Endodermal cell (in vitro differentiated cells): Measurements from ENCODE around the gene PITX2. TPM values are rescaled to one million over a fixed set of nuclear protein-coding genes. Genes with fewer than 3 reads are reported as not detected.

ENCODE experiments used
- DNase-seq: peaks from one replicate; pipeline ENCODE4 v3.0.0-alpha.2; 2017
- H3K27ac ChIP-seq: 2 replicates; pipeline ENCODE4 v1.5.1; 2013; ENCODE audit warnings: mild to moderate bottlenecking, low read depth, low read length, moderate library complexity
- H3K27me3 ChIP-seq: 2 replicates; pipeline ENCODE4 v1.6.1; 2013; ENCODE audit warnings: mild to moderate bottlenecking, low read length, moderate library complexity; ENCODE audit not compliant: insufficient read depth, control insufficient read depth, poor library complexity, severe bottlenecking
- H3K36me3 ChIP-seq: 2 replicates; pipeline ENCODE4 v1.7.0; 2013; ENCODE audit warnings: mild to moderate bottlenecking, low read length, moderate library complexity; ENCODE audit not compliant: control insufficient read depth, insufficient read depth
- H3K4me1 ChIP-seq: one replicate; pipeline ENCODE4 v1.7.0; 2013; ENCODE audit warnings: low read length; ENCODE audit not compliant: control insufficient read depth, insufficient read depth
- H3K4me3 ChIP-seq: 2 replicates; pipeline ENCODE4 v1.5.1; 2013; ENCODE audit warnings: mild to moderate bottlenecking, low read length, moderate library complexity
- H3K9ac ChIP-seq: 2 replicates; pipeline ENCODE4 v1.6.1; 2013; ENCODE audit warnings: mild to moderate bottlenecking, low read length, moderate library complexity; ENCODE audit not compliant: poor library complexity, severe bottlenecking; ENCODE audit errors: extremely low read depth
- H3K9me3 ChIP-seq: 2 replicates; pipeline ENCODE4 v1.6.1; 2013; ENCODE audit warnings: mild to moderate bottlenecking, low read length, moderate library complexity; ENCODE audit not compliant: control insufficient read depth
- H3K27ac Mint-ChIP-seq: 2 replicates; pipeline ENCODE4 v1.8.0; 2020; ENCODE audit warnings: mixed read lengths
- H3K27me3 Mint-ChIP-seq: 2 replicates; pipeline ENCODE4 v1.8.0; 2021; ENCODE audit warnings: mild to moderate bottlenecking, mixed read lengths; ENCODE audit not compliant: insufficient read depth
- H3K36me3 Mint-ChIP-seq: 2 replicates; pipeline ENCODE4 v1.8.0; 2020; ENCODE audit warnings: low read depth, mixed read lengths
- H3K4me1 Mint-ChIP-seq: 2 replicates; pipeline ENCODE4 v1.8.0; 2020; ENCODE audit warnings: mixed read lengths
- H3K4me3 Mint-ChIP-seq: 2 replicates; pipeline ENCODE4 v1.8.0; 2020; ENCODE audit warnings: mild to moderate bottlenecking, moderate library complexity, mixed read lengths
- H3K9me3 Mint-ChIP-seq: 2 replicates; pipeline ENCODE4 v1.8.0; 2020; ENCODE audit warnings: mild to moderate bottlenecking, mixed read lengths
- WGBS, 2 experiments: methylation state at CpG; one replicate each; pipeline versions ENCODE4 v1.1.5 to v1.1.7; 2013; ENCODE audit warnings: missing lambda C conversion rate in 2 of 2, mixed read lengths in 1 of 2; ENCODE audit not compliant: insufficient coverage in 1 of 2, insufficient read length in 1 of 2; 5-methylcytosine and 5-hydroxymethylcytosine counted together
- total RNA-seq, 2 donors: library from RNA; stranded (reverse); fragmentation: NEBNext Ultra II Directional in 1 of 2; extraction: Animal tissue kit (Norgen Biotek cat#: 25700) in 1 of 2; gene quantifications; 2 replicates in 1 of 2; 3 replicates in 1 of 2; pipeline ENCODE4 v1.2.1, GENCODE V29; 2021
- TF ChIP-seq, protein P1 (sequence below): fragments of 200-600 bp; sonication (generic); conservative IDR thresholded peaks from 2 replicates; pipeline ENCODE4 v1.5.0; 2021; ENCODE audit warnings: antibody characterized with exemption, mild to moderate bottlenecking

PITX2 gene
- total RNA-seq, 2 donors from 2014 or later: 28.8 to 32.7 TPM

DNA sequence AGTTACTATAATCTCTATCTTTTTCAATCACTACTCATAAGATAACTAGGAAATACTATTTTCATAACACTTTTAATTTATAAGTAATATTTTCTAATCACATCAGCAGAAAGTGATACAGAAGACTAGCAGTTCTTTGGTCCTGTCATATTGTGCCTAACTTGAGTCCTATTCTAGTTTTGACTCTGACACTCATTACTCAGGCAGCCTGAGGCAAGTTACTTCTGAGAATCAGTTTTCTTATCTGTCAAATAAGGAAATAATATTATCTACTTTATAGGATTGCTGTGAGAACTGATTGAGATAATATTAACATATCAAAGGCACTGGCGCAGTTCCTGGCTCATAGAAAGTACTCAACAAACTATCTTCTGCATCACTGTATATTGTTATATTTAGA lies 17.8 kb downstream of the PITX2 start:
- no peaks in the 10 kb centered on the region for H3K27me3 ChIP-seq
- Mint-ChIP-seq H3K4me1 (peaks cover 27% of the 10 kb centered on the region), H3K27me3 (no peaks in the 10 kb centered on the region), H3K27ac (no peak overlapping the region), H3K9me3 (peaks cover 4% of the 10 kb centered on the region), H3K4me3 (no peak overlapping the region), H3K36me3 (peaks cover 52% of the 10 kb centered on the region)
- peaks cover 59% of the 10 kb centered on the region for H3K36me3 ChIP-seq
- no peaks in the 10 kb centered on the region for H3K9me3 ChIP-seq
- H3K4me3 ChIP-seq: no peak overlapping the region
- H3K9ac ChIP-seq: no peak overlapping the region
- 100% methylated on average over 1 of the region's 1 CpG; no CpG with 5 or more reads in 1 of the 2 experiments for WGBS, 2 experiments
- peaks cover 7% of the 10 kb centered on the region for H3K4me1 ChIP-seq
- TF ChIP-seq, protein P1, sequence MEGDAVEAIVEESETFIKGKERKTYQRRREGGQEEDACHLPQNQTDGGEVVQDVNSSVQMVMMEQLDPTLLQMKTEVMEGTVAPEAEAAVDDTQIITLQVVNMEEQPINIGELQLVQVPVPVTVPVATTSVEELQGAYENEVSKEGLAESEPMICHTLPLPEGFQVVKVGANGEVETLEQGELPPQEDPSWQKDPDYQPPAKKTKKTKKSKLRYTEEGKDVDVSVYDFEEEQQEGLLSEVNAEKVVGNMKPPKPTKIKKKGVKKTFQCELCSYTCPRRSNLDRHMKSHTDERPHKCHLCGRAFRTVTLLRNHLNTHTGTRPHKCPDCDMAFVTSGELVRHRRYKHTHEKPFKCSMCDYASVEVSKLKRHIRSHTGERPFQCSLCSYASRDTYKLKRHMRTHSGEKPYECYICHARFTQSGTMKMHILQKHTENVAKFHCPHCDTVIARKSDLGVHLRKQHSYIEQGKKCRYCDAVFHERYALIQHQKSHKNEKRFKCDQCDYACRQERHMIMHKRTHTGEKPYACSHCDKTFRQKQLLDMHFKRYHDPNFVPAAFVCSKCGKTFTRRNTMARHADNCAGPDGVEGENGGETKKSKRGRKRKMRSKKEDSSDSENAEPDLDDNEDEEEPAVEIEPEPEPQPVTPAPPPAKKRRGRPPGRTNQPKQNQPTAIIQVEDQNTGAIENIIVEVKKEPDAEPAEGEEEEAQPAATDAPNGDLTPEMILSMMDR: no peak
- no peak for DNase-seq
- no peak overlapping the region for H3K27ac ChIP-seq

DNA sequence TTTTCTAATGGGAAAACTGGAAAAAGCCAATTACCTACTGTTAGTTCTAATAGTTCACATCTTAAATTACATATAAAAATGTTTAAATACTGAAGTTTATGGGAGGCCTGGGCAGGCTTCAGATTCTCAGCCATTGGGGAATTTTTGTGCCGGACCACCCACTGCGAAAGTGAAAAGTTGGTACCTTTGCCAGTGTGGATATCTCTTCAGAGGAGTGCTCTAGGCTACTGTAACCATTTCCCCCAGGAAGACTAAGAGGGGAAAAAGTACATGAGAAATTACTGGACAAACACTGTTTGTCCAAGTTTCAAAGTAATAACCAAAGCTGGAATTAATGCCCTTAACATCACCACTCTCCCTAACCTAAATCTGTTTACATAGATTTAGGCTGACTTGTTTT lies 20.8 kb downstream of the PITX2 start:
- peaks cover 29% of the 10 kb centered on the region for H3K9me3 ChIP-seq
- no peak for DNase-seq
- H3K9ac ChIP-seq: no peak overlapping the region
- H3K36me3 ChIP-seq: peaks cover 52% of the 10 kb centered on the region
- H3K4me1 Mint-ChIP-seq: peaks cover 14% of the 10 kb centered on the region
- WGBS, 2 experiments: 100% methylated on average over 2 of the region's 2 CpGs; no CpG with 5 or more reads in 1 of the 2 experiments
- H3K4me3 Mint-ChIP-seq: no peak overlapping the region
- no peaks in the 10 kb centered on the region for H3K27me3 ChIP-seq
- TF ChIP-seq, protein P1: no peak
- H3K27ac Mint-ChIP-seq: no peak overlapping the region
- H3K27me3 Mint-ChIP-seq: no peaks in the 10 kb centered on the region
- no peak overlapping the region for H3K4me3 ChIP-seq
- H3K27ac ChIP-seq: no peak overlapping the region
- peaks cover 15% of the 10 kb centered on the region for H3K9me3 Mint-ChIP-seq
- peaks cover 54% of the 10 kb centered on the region for H3K36me3 Mint-ChIP-seq
- H3K4me1 ChIP-seq: no peaks in the 10 kb centered on the region

DNA sequence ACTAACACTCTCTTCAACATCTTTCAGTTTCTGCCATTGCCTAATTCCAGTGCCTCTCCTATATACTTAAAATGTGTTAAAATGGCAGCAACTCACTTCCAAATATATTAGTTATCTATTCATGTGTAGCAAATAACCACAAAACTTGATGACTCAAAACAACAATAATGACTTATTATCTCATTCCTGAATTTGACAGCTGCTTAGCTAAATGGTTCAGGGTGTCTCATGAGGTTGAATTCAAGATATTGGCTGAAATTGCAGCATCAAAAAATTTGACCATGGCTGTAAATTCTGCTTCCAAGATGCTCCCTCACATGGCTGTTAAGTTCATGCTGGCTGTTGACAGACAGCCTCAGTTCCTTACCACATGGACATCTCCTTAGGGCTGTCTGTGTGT lies 25.3 kb downstream of the PITX2 start:
- Mint-ChIP-seq H3K27ac (no peak overlapping the region), H3K27me3 (no peaks in the 10 kb centered on the region), H3K9me3 (peaks cover 29% of the 10 kb centered on the region), H3K4me1 (no peaks in the 10 kb centered on the region), H3K4me3 (no peak overlapping the region), H3K36me3 (peaks cover 64% of the 10 kb centered on the region)
- DNase-seq: no peak
- Histone ChIP-seq H3K4me3 (peak overlapping the region; percentile 64), H3K27me3 (no peaks in the 10 kb centered on the region), H3K4me1 (no peaks in the 10 kb centered on the region), H3K36me3 (peaks cover 58% of the 10 kb centered on the region), H3K27ac (no peak overlapping the region), H3K9ac (no peak overlapping the region), H3K9me3 (peaks cover 53% of the 10 kb centered on the region)
- TF ChIP-seq, protein P1: no peak
